Neural progenitor cell (in vitro differentiated cells): ENCODE results near the gene CDCP1. TPM values are rescaled to one million over a fixed set of nuclear protein-coding genes. Genes with fewer than 3 reads are reported as not detected.

Experiments used
- DNase-seq: peaks from one replicate; pipeline ENCODE4 v3.0.0-alpha.2; 2016; ENCODE audit warnings: low spot score
- H2AFZ ChIP-seq: fragments of 200-600 bp; sonication (generic); replicated peaks from 2 replicates; pipeline ENCODE4 v1.6.1; 2016; ENCODE audit warnings: antibody characterized with exemption
- H3F3A ChIP-seq: fragments of 200-600 bp; sonication (generic); 2 replicates; pipeline ENCODE4 v1.6.1; 2016; ENCODE audit warnings: antibody characterized with exemption, low read depth
- H3K27ac ChIP-seq: fragments of 200-600 bp; sonication (generic); 2 replicates; pipeline ENCODE4 v1.5.1; 2016; ENCODE audit warnings: mild to moderate bottlenecking
- H3K27me3 ChIP-seq: fragments of 200-600 bp; sonication (generic); 2 replicates; pipeline ENCODE4 v1.6.1; 2016; ENCODE audit warnings: mild to moderate bottlenecking, moderate library complexity
- H3K36me3 ChIP-seq: fragments of 200-600 bp; sonication (generic); 2 replicates; pipeline ENCODE4 v1.5.1; 2016
- H3K4me1 ChIP-seq: fragments of 200-600 bp; sonication (generic); 2 replicates; pipeline ENCODE4 v1.6.1; 2016; ENCODE audit warnings: mixed run types
- H3K4me2 ChIP-seq: fragments of 200-600 bp; sonication (generic); 2 replicates; pipeline ENCODE4 v1.6.1; 2016
- H3K4me3 ChIP-seq: fragments of 200-600 bp; sonication (generic); 2 replicates; pipeline ENCODE4 v1.5.1; 2016
- H3K79me2 ChIP-seq: fragments of 200-600 bp; sonication (generic); 2 replicates; pipeline ENCODE4 v1.6.1; 2016; ENCODE audit warnings: low read depth
- H3K9ac ChIP-seq: fragments of 200-600 bp; sonication (generic); 2 replicates; pipeline ENCODE4 v1.6.1; 2016
- H3K9me3 ChIP-seq: fragments of 200-600 bp; sonication (generic); 2 replicates; pipeline ENCODE4 v1.5.1; 2016; ENCODE audit warnings: low read depth
- H4K20me1 ChIP-seq: fragments of 200-600 bp; sonication (generic); 2 replicates; pipeline ENCODE4 v1.6.1; 2016; ENCODE audit warnings: low read depth
- H3K27ac Mint-ChIP-seq: 3 replicates; pipeline ENCODE4 v1.8.0; 2021; ENCODE audit warnings: mixed read lengths
- H3K27me3 Mint-ChIP-seq: 2 replicates; pipeline ENCODE4 v1.8.0; 2022; ENCODE audit warnings: low read depth, mild to moderate bottlenecking, inconsistent platforms, moderate library complexity, mixed read lengths; ENCODE audit not compliant: insufficient read depth
- H3K36me3 Mint-ChIP-seq: 3 replicates; pipeline ENCODE4 v1.8.0; 2021; ENCODE audit warnings: mixed read lengths
- H3K4me1 Mint-ChIP-seq: 3 replicates; pipeline ENCODE4 v1.8.0; 2021; ENCODE audit warnings: mixed read lengths
- H3K4me3 Mint-ChIP-seq: 3 replicates; pipeline ENCODE4 v1.8.0; 2021; ENCODE audit warnings: mild to moderate bottlenecking, moderate library complexity, mixed read lengths
- H3K9me3 Mint-ChIP-seq: 3 replicates; pipeline ENCODE4 v1.8.0; 2020; ENCODE audit warnings: mixed read lengths
- CTCF ChIP-seq: fragments of 200-600 bp; sonication (generic); IDR thresholded peaks from 2 replicates; pipeline ENCODE4 v1.5.1; 2017; ENCODE audit warnings: antibody characterized with exemption, mild to moderate bottlenecking
- EZH2 ChIP-seq: fragments of 200-600 bp; sonication (generic); IDR thresholded peaks from 2 replicates; pipeline ENCODE4 v1.6.1; 2017; ENCODE audit warnings: antibody characterized with exemption, mild to moderate bottlenecking, moderate library complexity
- EZH2phosphoT487 ChIP-seq: fragments of 200-600 bp; sonication (generic); IDR thresholded peaks from 2 replicates; pipeline ENCODE4 v1.6.1; 2017; ENCODE audit warnings: antibody characterized with exemption
- total RNA-seq: library from RNA; depleted of rRNA; stranded (reverse); fragments of >200 nt; gene quantifications from 2 replicates; pipeline ENCODE4 v1.2.3, GENCODE V29; 2015; ENCODE audit warnings: low replicate concordance

Gene CDCP1
- total RNA-seq, 1 donor from 2014 or later: 0.24 TPM

GRCh38 chr3:45056608-45057301 lies 89.4 kb downstream of the CDCP1 start:
- H3K27ac ChIP-seq: no peak overlapping the region
- H3F3A ChIP-seq: peaks cover 13% of the 10 kb centered on the region
- no peak overlapping the region for H3K9ac ChIP-seq
- no peak for DNase-seq
- peaks cover 50% of the 10 kb centered on the region for H3K27me3 ChIP-seq
- H3K4me3 Mint-ChIP-seq: no peak overlapping the region
- H3K4me1 Mint-ChIP-seq: peaks cover 28% of the 10 kb centered on the region
- no peaks in the 10 kb centered on the region for H3K36me3 Mint-ChIP-seq
- no peak overlapping the region for H2AFZ ChIP-seq
- no peaks in the 10 kb centered on the region for H3K79me2 ChIP-seq
- peaks cover 15% of the 10 kb centered on the region for H3K4me1 ChIP-seq
- peak overlapping the region; percentile 23 for H3K27ac Mint-ChIP-seq
- H3K9me3 Mint-ChIP-seq: no peaks in the 10 kb centered on the region
- no peak overlapping the region for H3K4me2 ChIP-seq
- H3K9me3 ChIP-seq: no peaks in the 10 kb centered on the region
- peaks cover 5% of the 10 kb centered on the region for H4K20me1 ChIP-seq
- H3K27me3 Mint-ChIP-seq: peaks cover 2% of the 10 kb centered on the region
- H3K36me3 ChIP-seq: no peaks in the 10 kb centered on the region
- no peak overlapping the region for H3K4me3 ChIP-seq
- TF ChIP-seq EZH2phosphoT487 (no peak), CTCF (no peak), EZH2 (no peak)

- Mint-ChIP-seq H3K9me3 (no peaks in the 10 kb centered on the region), H3K4me1 (peaks cover 23% of the 10 kb centered on the region), H3K27me3 (peaks cover 2% of the 10 kb centered on the region), H3K4me3 (no peak overlapping the region), H3K36me3 (no peaks in the 10 kb centered on the region), H3K27ac (peak overlapping the region; percentile 32)
- H3K27me3 ChIP-seq: peaks cover 50% of the 10 kb centered on the region
- no peaks in the 10 kb centered on the region for H3K9me3 ChIP-seq
- no peak overlapping the region for H2AFZ ChIP-seq
- H3F3A ChIP-seq: peaks cover 9% of the 10 kb centered on the region
- no peaks in the 10 kb centered on the region for H3K79me2 ChIP-seq
- H3K4me2 ChIP-seq: no peak overlapping the region
- peak; percentile 69 for DNase-seq
- peaks cover 5% of the 10 kb centered on the region for H4K20me1 ChIP-seq
- no peak overlapping the region for H3K9ac ChIP-seq
- peak; percentile 56 for TF ChIP-seq CTCF
- no peak for TF ChIP-seq EZH2phosphoT487
- H3K36me3 ChIP-seq: no peaks in the 10 kb centered on the region
- no peak overlapping the region for H3K27ac ChIP-seq
- peaks cover 9% of the 10 kb centered on the region for H3K4me1 ChIP-seq
- no peak overlapping the region for H3K4me3 ChIP-seq
Measured at GRCh38 chr3:45055411-45056143, 90.6 kb downstream of the CDCP1 start.

- H4K20me1 ChIP-seq: peaks cover 2% of the 10 kb centered on the region
- no peaks in the 10 kb centered on the region for H3K9me3 Mint-ChIP-seq
- H3F3A ChIP-seq: peaks cover 4% of the 10 kb centered on the region
- H3K4me3 ChIP-seq: no peak overlapping the region
- H3K27ac ChIP-seq: no peak overlapping the region
- H3K27me3 Mint-ChIP-seq: peaks cover 2% of the 10 kb centered on the region
- no peak overlapping the region for H3K4me3 Mint-ChIP-seq
- H3K36me3 ChIP-seq: no peaks in the 10 kb centered on the region
- H3K4me1 Mint-ChIP-seq: peaks cover 18% of the 10 kb centered on the region
- no peak overlapping the region for H3K4me2 ChIP-seq
- peaks cover 3% of the 10 kb centered on the region for H3K4me1 ChIP-seq
- peaks cover 51% of the 10 kb centered on the region for H3K27me3 ChIP-seq
- no peak overlapping the region for H3K9ac ChIP-seq
- no peaks in the 10 kb centered on the region for H3K79me2 ChIP-seq
- H2AFZ ChIP-seq: no peak overlapping the region
- H3K27ac Mint-ChIP-seq: no peak overlapping the region
- no peak for DNase-seq
- no peaks in the 10 kb centered on the region for H3K36me3 Mint-ChIP-seq
- TF ChIP-seq EZH2phosphoT487 (no peak), EZH2 (no peak), CTCF (no peak)
- no peaks in the 10 kb centered on the region for H3K9me3 ChIP-seq
Measured at GRCh38 chr3:45055032-45055410, 91.2 kb downstream of the CDCP1 start.
